HG02588 (cell line): ENCODE data around the gene BRD4.

Experiments
- ATAC-seq: cut with Tn5 transposase; IDR thresholded peaks from one replicate; pipeline ENCODE4 v1.9.1; 2021; ENCODE audit warnings: mild to moderate bottlenecking, moderate library complexity; ENCODE audit not compliant: unreplicated experiment

The BRD4 gene

GRCh38 chr19:15316498-15316897, 15.8 kb downstream of the BRD4 start:
- no peak for ATAC-seq

- ATAC-seq: no peak
Measured at GRCh38 chr19:15315101-15315500, 17.2 kb downstream of the BRD4 start.

GRCh38 chr19:15313649-15314279, 18.6 kb downstream of the BRD4 start:
- ATAC-seq: no peak

- no peak for ATAC-seq
Measured at GRCh38 chr19:15307169-15307568, 25.2 kb downstream of the BRD4 start.

- ATAC-seq: no peak
Measured at GRCh38 chr19:15305582-15306334, 26.6 kb downstream of the BRD4 start.

- ATAC-seq: no peak
Measured at GRCh38 chr19:15304140-15304705, 28.1 kb downstream of the BRD4 start.

- ATAC-seq: no peak
Measured at GRCh38 chr19:15303105-15303780, 29.1 kb downstream of the BRD4 start.

GRCh38 chr19:15300533-15301197, 31.7 kb downstream of the BRD4 start:
- no peak for ATAC-seq

GRCh38 chr19:15299568-15300409, 32.5 kb downstream of the BRD4 start:
- ATAC-seq: no peak

- no peak for ATAC-seq
Measured at GRCh38 chr19:15298847-15299567, 33.3 kb downstream of the BRD4 start.

GRCh38 chr19:15297416-15298224, 34.7 kb downstream of the BRD4 start:
- ATAC-seq: no peak

- no peak for ATAC-seq
Measured at GRCh38 chr19:15296841-15297415, 35.4 kb downstream of the BRD4 start.

GRCh38 chr19:15296353-15296752, 36.0 kb downstream of the BRD4 start:
- no peak for ATAC-seq

- no peak for ATAC-seq
Measured at GRCh38 chr19:15294561-15294990, 37.8 kb downstream of the BRD4 start.

- no peak for ATAC-seq
Measured at GRCh38 chr19:15293781-15294491, 38.4 kb downstream of the BRD4 start.

GRCh38 chr19:15292847-15293582, 39.3 kb downstream of the BRD4 start:
- no peak for ATAC-seq

- no peak for ATAC-seq
Measured at GRCh38 chr19:15292140-15292539, 40.2 kb downstream of the BRD4 start.
